Measurements from ENCODE around the gene TMEM212.
"Not testable (repeated sequence)": the region's sequence is repeated elsewhere in the genome, so short reads cannot be mapped to it uniquely, and the experiment has no call there.

TMEM212 gene

GRCh38 chr3:171883893-171884279 lies 40.7 kb downstream of the TMEM212 start:
- no peak for DNase-seq (ENCODE audit: low read depth in 3 of 3, low spot score in 1 of 3)

GRCh38 chr3:171888466-171888865 lies 45.3 kb downstream of the TMEM212 start:
- DNase-seq (ENCODE audit: low read depth in 3 of 3, low spot score in 1 of 3), result no peak

GRCh38 chr3:171890398-171890797 lies 47.2 kb downstream of the TMEM212 start:
- DNase-seq (ENCODE audit: low read depth in 3 of 3, low spot score in 1 of 3), result no peak

- no peak for DNase-seq (ENCODE audit: low read depth in 3 of 3, low spot score in 1 of 3)
Measured at GRCh38 chr3:171892457-171892856, 49.3 kb downstream of the TMEM212 start.

GRCh38 chr3:171895291-171895690 lies 52.1 kb downstream of the TMEM212 start:
- DNase-seq (ENCODE audit: low read depth in 3 of 3, low spot score in 1 of 3), result no peak

- no peak for DNase-seq (ENCODE audit: low read depth in 3 of 3, low spot score in 1 of 3)
Measured at GRCh38 chr3:171895900-171896299, 52.8 kb downstream of the TMEM212 start.

- DNase-seq (ENCODE audit: low read depth in 3 of 3, low spot score in 1 of 3), result no peak
Measured at GRCh38 chr3:171896316-171896715, 53.2 kb downstream of the TMEM212 start.

GRCh38 chr3:171898192-171898591 lies 55.0 kb downstream of the TMEM212 start:
- no peak for DNase-seq (ENCODE audit: low read depth in 3 of 3, low spot score in 1 of 3)

GRCh38 chr3:171900446-171900845 lies 57.3 kb downstream of the TMEM212 start:
- DNase-seq (ENCODE audit: low read depth in 3 of 3, low spot score in 1 of 3), result no peak

GRCh38 chr3:171901615-171902312 lies 58.6 kb downstream of the TMEM212 start:
- no peak for DNase-seq (ENCODE audit: low read depth in 3 of 3, low spot score in 1 of 3)

GRCh38 chr3:171904829-171905228 lies 61.7 kb downstream of the TMEM212 start:
- DNase-seq (ENCODE audit: low read depth in 3 of 3, low spot score in 1 of 3), result no peak

GRCh38 chr3:171906503-171906902 lies 63.4 kb downstream of the TMEM212 start:
- DNase-seq (ENCODE audit: low read depth in 3 of 3, low spot score in 1 of 3), result not testable (repeated sequence)

GRCh38 chr3:171906951-171907676 lies 64.0 kb downstream of the TMEM212 start:
- no peak for DNase-seq (ENCODE audit: low read depth in 3 of 3, low spot score in 1 of 3)

GRCh38 chr3:171907761-171908160 lies 64.6 kb downstream of the TMEM212 start:
- no peak for DNase-seq (ENCODE audit: low read depth in 3 of 3, low spot score in 1 of 3)

- no peak for DNase-seq (ENCODE audit: low read depth in 3 of 3, low spot score in 1 of 3)
Measured at GRCh38 chr3:171908731-171909130, 65.6 kb downstream of the TMEM212 start.

Measured in stimulated activated CD4-positive, alpha-beta T cell treated with anti-CD3 and anti-CD28 coated beads, TNF-alpha, amount 100 ng/mL, for 1 hour (primary cell).